ENCODE data around the gene VARS1. TPM values are rescaled to one million over a fixed set of nuclear protein-coding genes. Genes with fewer than 3 reads are reported as not detected.
A peak's percentile ranks its signal among the peaks of the same experiment; 100 is the strongest.

The VARS1 gene
- polyA plus RNA-seq, 6 donors from 2014 or later = 42.2 to 70.6 (median 50.3) TPM

- H3K4me3 Mint-ChIP-seq = no peak overlapping the region
- DNase-seq = no peak
Measured at GRCh38 chr6:31779908-31780307, 15.6 kb downstream of the VARS1 start.

GRCh38 chr6:31778999-31779885, 16.3 kb downstream of the VARS1 start:
- H3K27ac Mint-ChIP-seq = no peak overlapping the region
- H3K4me3 Mint-ChIP-seq = no peak overlapping the region
- no peaks in the 10 kb centered on the region for H3K9me3 Mint-ChIP-seq
- peaks cover 0 to 4% of the 10 kb centered on the region in 2 donors for H3K36me3 Mint-ChIP-seq
- H3K4me1 Mint-ChIP-seq = peaks cover 22 to 25% (median 25%) of the 10 kb centered on the region in 3 donors
- no peaks in the 10 kb centered on the region for H3K27me3 Mint-ChIP-seq
- DNase-seq = no peak
- no peak for ATAC-seq (ENCODE audit: low read depth in 2 of 2)

More at GRCh38 chr6:31779908-31780307, 15.6 kb downstream of the VARS1 start:
- Mint-ChIP-seq H3K27me3 (no peaks in the 10 kb centered on the region), H3K9me3 (no peaks in the 10 kb centered on the region), H3K27ac (peak overlapping the region in 1 of 6 donors; percentile 58), H3K4me1 (peaks cover 25 to 29% (median 29%) of the 10 kb centered on the region in 3 donors), H3K36me3 (peaks cover 0 to 11% of the 10 kb centered on the region in 2 donors)
- no peak for ATAC-seq (ENCODE audit: low read depth in 2 of 2)

- DNase-seq (no peak), ATAC-seq (ENCODE audit: low read depth in 2 of 2) (no peak)
- no peaks in the 10 kb centered on the region for H3K36me3 Mint-ChIP-seq
- H3K27ac Mint-ChIP-seq = peak overlapping the region in 2 of 6 donors; percentile 69 to 88
- H3K9me3 Mint-ChIP-seq = no peaks in the 10 kb centered on the region
- H3K4me1 Mint-ChIP-seq = peaks cover 19 to 25% (median 21%) of the 10 kb centered on the region in 3 donors
- peak overlapping the region in 1 of 8 donors; percentile 25 for H3K4me3 Mint-ChIP-seq
- no peaks in the 10 kb centered on the region for H3K27me3 Mint-ChIP-seq
Measured at GRCh38 chr6:31778193-31778592, 17.4 kb downstream of the VARS1 start.

- peak overlapping the region in 1 of 8 donors; percentile 34 for H3K4me3 Mint-ChIP-seq
- peaks cover 19 to 24% (median 22%) of the 10 kb centered on the region in 3 donors for H3K4me1 Mint-ChIP-seq
- no peaks in the 10 kb centered on the region for H3K9me3 Mint-ChIP-seq
- H3K27ac Mint-ChIP-seq = peak overlapping the region in 4 of 6 donors; percentile 74 to 88 (median 78)
- DNase-seq = no peak
- H3K36me3 Mint-ChIP-seq = no peaks in the 10 kb centered on the region
- H3K27me3 Mint-ChIP-seq = no peaks in the 10 kb centered on the region
- no peak for ATAC-seq (ENCODE audit: low read depth in 2 of 2)
Measured at GRCh38 chr6:31777667-31778050, 17.9 kb downstream of the VARS1 start.

GRCh38 chr6:31776989-31777666, 18.4 kb downstream of the VARS1 start, which contains the start of gene VWA7:
VWA7 (minus strand) TSS chr6:31777328; CDS start chr6:31776779, 549 bp downstream.
- Mint-ChIP-seq H3K36me3 (no peaks in the 10 kb centered on the region), H3K27ac (peak within 1 kb of the TSS; percentile 74 to 97 (median 80)), H3K9me3 (no peaks in the 10 kb centered on the region), H3K4me1 (peaks cover 19 to 25% (median 21%) of the 10 kb centered on the region in 3 donors), H3K27me3 (no peaks in the 10 kb centered on the region), H3K4me3 (peak within 1 kb of the TSS in 4 of 8 donors; percentile 34 to 60 (median 50))
- DNase-seq (peak; percentile 69), ATAC-seq (ENCODE audit: low read depth in 2 of 2) (peak; percentile 92 to 94)

GRCh38 chr6:31776485-31776988, 19.0 kb downstream of the VARS1 start:
- ATAC-seq (ENCODE audit: low read depth in 2 of 2) = peak in 1 of 2 donors; percentile 17
- peak overlapping the region in 3 of 8 donors; percentile 21 to 60 (median 54) for H3K4me3 Mint-ChIP-seq

GRCh38 chr6:31775633-31776484, 19.7 kb downstream of the VARS1 start:
- no peak for DNase-seq
- Mint-ChIP-seq H3K4me1 (peaks cover 19 to 22% (median 21%) of the 10 kb centered on the region in 3 donors), H3K36me3 (no peaks in the 10 kb centered on the region), H3K9me3 (no peaks in the 10 kb centered on the region), H3K27ac (peak overlapping the region in 5 of 6 donors; percentile 35 to 94 (median 68)), H3K4me3 (peak overlapping the region in 2 of 8 donors; percentile 54 to 60), H3K27me3 (no peaks in the 10 kb centered on the region)
- no peak for ATAC-seq (ENCODE audit: low read depth in 2 of 2)

More at GRCh38 chr6:31776485-31776988, 19.0 kb downstream of the VARS1 start:
- Mint-ChIP-seq H3K9me3 (no peaks in the 10 kb centered on the region), H3K27me3 (no peaks in the 10 kb centered on the region), H3K36me3 (no peaks in the 10 kb centered on the region), H3K4me1 (peaks cover 19 to 22% (median 21%) of the 10 kb centered on the region in 3 donors), H3K27ac (peak overlapping the region in 5 of 6 donors; percentile 35 to 94 (median 68))
- no peak for DNase-seq

- Mint-ChIP-seq H3K27me3 (no peaks in the 10 kb centered on the region), H3K4me3 (no peak overlapping the region), H3K27ac (peak overlapping the region in 1 of 6 donors; percentile 47), H3K9me3 (no peaks in the 10 kb centered on the region), H3K4me1 (peaks cover 19 to 22% (median 21%) of the 10 kb centered on the region in 3 donors), H3K36me3 (no peaks in the 10 kb centered on the region)
- ATAC-seq (ENCODE audit: low read depth in 2 of 2) (no peak), DNase-seq (no peak)
Measured at GRCh38 chr6:31775184-31775583, 20.4 kb downstream of the VARS1 start.

- Mint-ChIP-seq H3K36me3 (no peaks in the 10 kb centered on the region), H3K27ac (no peak overlapping the region), H3K4me3 (no peak overlapping the region), H3K27me3 (no peaks in the 10 kb centered on the region), H3K9me3 (no peaks in the 10 kb centered on the region), H3K4me1 (peaks cover 18 to 23% (median 18%) of the 10 kb centered on the region in 3 donors)
- no peak for DNase-seq
- no peak for ATAC-seq (ENCODE audit: low read depth in 2 of 2)
Measured at GRCh38 chr6:31771992-31772358, 23.6 kb downstream of the VARS1 start.

GRCh38 chr6:31770860-31771259, 24.7 kb downstream of the VARS1 start:
- ATAC-seq (ENCODE audit: low read depth in 2 of 2) (no peak), DNase-seq (no peak)
- H3K9me3 Mint-ChIP-seq = no peaks in the 10 kb centered on the region
- H3K36me3 Mint-ChIP-seq = no peaks in the 10 kb centered on the region
- H3K27me3 Mint-ChIP-seq = no peaks in the 10 kb centered on the region
- H3K27ac Mint-ChIP-seq = no peak overlapping the region
- no peak overlapping the region for H3K4me3 Mint-ChIP-seq
- H3K4me1 Mint-ChIP-seq = peaks cover 8 to 15% (median 10%) of the 10 kb centered on the region in 3 donors

- Mint-ChIP-seq H3K27me3 (no peaks in the 10 kb centered on the region), H3K9me3 (no peaks in the 10 kb centered on the region), H3K4me1 (peaks cover 6 to 12% (median 8%) of the 10 kb centered on the region in 3 donors), H3K36me3 (no peaks in the 10 kb centered on the region), H3K4me3 (peak overlapping the region in 1 of 8 donors; percentile 54), H3K27ac (peak overlapping the region in 2 of 6 donors; percentile 1 to 27)
- DNase-seq = peak; percentile 81
- peak; percentile 96 to 99 for ATAC-seq (ENCODE audit: low read depth in 2 of 2)
Measured at GRCh38 chr6:31769684-31770371, 25.7 kb downstream of the VARS1 start.

All from naive B cell (primary cell).